ENCODE results near the gene GATC.

GATC gene, protein sequence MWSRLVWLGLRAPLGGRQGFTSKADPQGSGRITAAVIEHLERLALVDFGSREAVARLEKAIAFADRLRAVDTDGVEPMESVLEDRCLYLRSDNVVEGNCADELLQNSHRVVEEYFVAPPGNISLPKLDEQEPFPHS

DNA sequence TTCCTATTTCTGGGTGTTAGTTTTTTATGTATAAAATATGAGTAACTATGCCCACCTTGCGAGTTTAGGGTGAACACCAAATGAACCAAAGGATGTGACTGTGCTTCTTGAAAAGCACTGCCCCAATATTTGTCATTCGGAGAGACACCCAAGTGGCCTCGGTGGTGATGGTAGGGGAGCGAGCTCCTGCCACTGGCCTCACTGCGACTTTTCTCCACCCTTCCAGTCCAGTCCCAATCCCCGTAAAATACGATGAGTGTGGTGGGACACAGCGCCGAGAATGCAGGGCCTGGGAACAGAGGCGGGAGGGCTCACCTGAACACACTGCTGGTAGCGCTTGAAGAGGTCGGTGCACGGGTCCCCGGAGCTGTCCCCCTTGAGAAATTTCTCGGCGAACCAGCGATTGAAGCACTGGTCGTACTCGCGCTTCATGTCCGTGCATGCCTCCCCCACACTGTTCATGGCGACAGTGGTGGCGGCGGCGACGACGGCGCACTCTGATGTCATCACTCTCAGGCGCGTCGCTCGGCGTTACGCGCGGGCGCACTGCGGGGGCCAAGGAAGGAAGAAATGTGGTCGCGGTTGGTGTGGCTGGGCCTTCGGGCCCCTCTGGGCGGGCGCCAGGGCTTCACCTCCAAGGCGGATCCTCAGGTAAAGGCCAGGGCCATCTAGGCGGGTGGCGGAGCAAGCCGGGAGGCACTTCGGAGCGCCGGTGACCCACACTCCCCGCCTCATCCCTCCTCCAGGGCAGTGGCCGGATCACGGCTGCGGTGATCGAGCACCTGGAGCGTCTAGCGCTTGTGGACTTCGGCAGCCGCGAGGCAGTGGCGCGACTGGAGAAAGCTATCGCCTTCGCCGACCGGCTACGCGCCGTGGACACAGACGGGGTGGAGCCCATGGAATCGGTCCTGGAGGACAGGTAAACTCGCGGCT, at the start of gene GATC, which contains the start of gene TRIAP1:
TSS of gene GATC (plus strand) at position 534 of the 933 bp plus-strand sequence. CDS start at position 571, 37 bp downstream.
TSS of gene TRIAP1 (minus strand) at position 474 of the 933 bp plus-strand sequence. CDS start at position 462, 12 bp downstream.
- peaks cover 2% of the 10 kb centered on the region for H3K27me3 Mint-ChIP-seq (ENCODE audit: low read depth)
- H3K4me1 Mint-ChIP-seq (ENCODE audit: low read depth), result peaks cover 19% of the 10 kb centered on the region
- H3K36me3 Mint-ChIP-seq (ENCODE audit: low read depth), result peaks cover 43% of the 10 kb centered on the region
- H3K9me3 Mint-ChIP-seq, result no peaks in the 10 kb centered on the region
- H3K4me3 Mint-ChIP-seq, result peak within 1 kb of the TSS; percentile 96
- DNase-seq (ENCODE audit: low spot score), result peak; percentile 91
- H3K27ac Mint-ChIP-seq, result peak within 1 kb of the TSS; percentile 97

DNA sequence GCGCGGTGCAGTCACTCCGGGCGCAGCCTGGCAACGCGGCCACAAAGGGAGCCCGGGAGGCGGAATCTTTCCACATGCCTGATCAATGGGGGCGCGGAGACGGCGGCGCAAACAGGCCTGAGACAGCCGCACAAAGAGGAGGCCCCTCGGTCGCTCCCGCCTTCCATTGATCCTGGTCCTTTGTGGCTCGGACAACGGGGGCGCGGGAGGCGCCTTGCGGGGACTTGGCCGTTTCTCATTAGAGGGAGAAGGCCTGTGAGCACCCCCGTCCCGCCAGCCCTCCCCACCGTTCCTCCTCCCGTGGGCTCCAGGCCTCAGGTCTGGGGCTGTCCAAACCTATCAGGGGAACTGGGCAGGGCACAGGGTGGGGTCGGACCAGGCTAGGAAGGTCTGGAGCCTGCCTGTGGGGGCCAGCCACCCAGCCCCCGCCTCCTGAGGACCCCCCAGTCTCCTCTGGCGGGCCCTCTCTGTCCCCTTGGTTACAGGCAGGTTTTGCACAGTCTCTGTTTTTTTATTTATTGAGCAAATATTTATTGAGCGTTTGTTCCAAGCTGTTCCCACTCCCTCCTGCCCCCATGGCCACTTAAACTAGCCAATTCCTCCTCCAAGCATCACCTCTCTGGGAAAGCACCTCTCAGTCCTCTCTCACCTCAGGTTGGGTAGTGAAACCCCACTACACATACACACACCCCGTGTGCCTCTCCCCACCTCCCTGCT, 48.3 kb upstream of the GATC start:
- no peak overlapping the region for H3K27ac Mint-ChIP-seq
- no peak for DNase-seq (ENCODE audit: low spot score)
- H3K27me3 Mint-ChIP-seq (ENCODE audit: low read depth), result peaks cover 12% of the 10 kb centered on the region
- no peaks in the 10 kb centered on the region for H3K36me3 Mint-ChIP-seq (ENCODE audit: low read depth)
- no peaks in the 10 kb centered on the region for H3K4me1 Mint-ChIP-seq (ENCODE audit: low read depth)
- no peak overlapping the region for H3K4me3 Mint-ChIP-seq
- no peaks in the 10 kb centered on the region for H3K9me3 Mint-ChIP-seq

DNA sequence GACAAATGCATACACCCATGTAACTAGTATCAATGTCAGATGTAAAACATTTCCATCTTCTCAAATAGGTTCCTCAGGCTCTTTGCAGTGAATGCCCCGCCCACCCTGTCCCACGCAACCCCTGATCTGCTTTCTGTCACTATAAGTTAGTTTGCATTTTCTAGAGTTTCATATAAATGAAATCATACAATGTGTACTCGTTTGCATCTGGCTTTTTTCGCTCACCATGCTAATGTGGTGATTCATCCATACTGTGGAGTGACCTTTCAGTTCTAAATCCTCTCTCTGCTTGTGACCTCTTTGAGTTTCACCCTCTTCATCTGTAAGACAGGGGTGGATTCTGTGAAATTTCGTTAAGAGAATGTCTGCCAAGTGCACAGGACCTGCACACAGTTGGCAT, 46.7 kb upstream of the GATC start:
- no peak overlapping the region for H3K27ac Mint-ChIP-seq
- DNase-seq (ENCODE audit: low spot score), result no peak
- peaks cover 12% of the 10 kb centered on the region for H3K27me3 Mint-ChIP-seq (ENCODE audit: low read depth)
- no peaks in the 10 kb centered on the region for H3K36me3 Mint-ChIP-seq (ENCODE audit: low read depth)
- no peaks in the 10 kb centered on the region for H3K9me3 Mint-ChIP-seq
- peaks cover 2% of the 10 kb centered on the region for H3K4me1 Mint-ChIP-seq (ENCODE audit: low read depth)
- H3K4me3 Mint-ChIP-seq, result no peak overlapping the region

DNA sequence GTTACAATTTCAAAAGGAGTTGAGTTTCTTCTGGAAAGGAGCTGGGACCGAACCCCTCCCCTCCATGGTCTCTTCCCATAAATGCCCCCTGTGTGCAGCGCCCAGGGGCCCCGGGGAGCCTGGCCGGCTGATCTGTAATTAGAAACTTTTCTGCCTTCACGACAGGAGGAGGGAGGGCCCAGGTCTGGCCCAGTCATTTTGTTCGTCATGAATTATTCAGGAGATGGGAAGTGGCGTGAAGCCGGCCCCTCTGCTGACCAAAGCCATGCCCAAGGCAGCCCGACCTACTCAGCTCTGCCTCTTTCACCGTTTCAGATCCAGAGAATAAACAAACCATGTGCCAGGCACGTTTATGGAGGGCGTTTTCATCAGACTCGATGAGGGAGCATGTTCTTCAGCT, 44.0 kb upstream of the GATC start:
- Mint-ChIP-seq H3K27ac (no peak overlapping the region), H3K36me3 (ENCODE audit: low read depth) (no peaks in the 10 kb centered on the region), H3K27me3 (ENCODE audit: low read depth) (peaks cover 4% of the 10 kb centered on the region), H3K9me3 (no peaks in the 10 kb centered on the region), H3K4me1 (ENCODE audit: low read depth) (peaks cover 2% of the 10 kb centered on the region), H3K4me3 (no peak overlapping the region)
- DNase-seq (ENCODE audit: low spot score), result no peak

DNA sequence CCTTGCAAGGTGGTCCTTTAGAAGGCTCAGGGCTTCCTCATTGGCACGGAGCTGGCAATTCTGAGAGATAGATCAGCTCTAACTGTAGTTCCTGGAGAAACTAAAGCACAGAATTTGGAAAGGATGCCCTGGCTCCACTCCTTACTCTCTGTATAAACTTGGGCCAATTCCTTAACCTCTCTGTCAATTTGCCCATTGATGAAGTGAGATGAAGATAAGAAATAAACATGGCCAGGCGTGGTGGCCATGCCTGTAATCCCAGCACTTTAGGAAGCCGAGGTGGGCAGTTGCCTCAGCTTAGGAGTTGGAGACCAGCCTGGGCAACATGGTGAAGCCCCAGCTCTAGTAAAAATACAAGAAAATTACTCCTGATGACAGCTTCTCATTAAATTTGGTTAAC, 42.4 kb upstream of the GATC start:
- peaks cover 2% of the 10 kb centered on the region for H3K4me1 Mint-ChIP-seq (ENCODE audit: low read depth)
- no peaks in the 10 kb centered on the region for H3K9me3 Mint-ChIP-seq
- H3K4me3 Mint-ChIP-seq, result no peak overlapping the region
- H3K27me3 Mint-ChIP-seq (ENCODE audit: low read depth), result no peaks in the 10 kb centered on the region
- no peak for DNase-seq (ENCODE audit: low spot score)
- H3K27ac Mint-ChIP-seq, result no peak overlapping the region
- no peaks in the 10 kb centered on the region for H3K36me3 Mint-ChIP-seq (ENCODE audit: low read depth)

DNA sequence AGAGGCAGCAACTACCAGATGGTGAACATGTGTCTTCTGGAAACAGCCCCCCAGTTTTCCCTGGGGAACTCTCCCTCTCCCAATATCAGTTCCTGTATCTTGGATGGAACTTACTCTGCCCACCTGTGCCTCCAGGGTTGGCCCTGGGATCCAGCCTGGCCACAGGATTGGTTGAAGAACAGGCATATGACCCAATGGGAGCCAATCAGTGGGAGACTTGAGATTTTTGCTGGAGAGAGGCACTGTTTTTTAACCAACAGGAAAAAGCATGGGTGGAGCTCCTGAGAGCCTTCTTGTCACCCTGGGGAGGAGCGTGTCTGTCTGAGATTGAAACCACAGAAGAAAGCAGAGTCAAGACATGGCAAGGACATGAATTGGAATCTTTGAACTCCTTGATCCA, 42.0 kb upstream of the GATC start:
- Mint-ChIP-seq H3K36me3 (ENCODE audit: low read depth) (no peaks in the 10 kb centered on the region), H3K27me3 (ENCODE audit: low read depth) (no peaks in the 10 kb centered on the region)

DNA sequence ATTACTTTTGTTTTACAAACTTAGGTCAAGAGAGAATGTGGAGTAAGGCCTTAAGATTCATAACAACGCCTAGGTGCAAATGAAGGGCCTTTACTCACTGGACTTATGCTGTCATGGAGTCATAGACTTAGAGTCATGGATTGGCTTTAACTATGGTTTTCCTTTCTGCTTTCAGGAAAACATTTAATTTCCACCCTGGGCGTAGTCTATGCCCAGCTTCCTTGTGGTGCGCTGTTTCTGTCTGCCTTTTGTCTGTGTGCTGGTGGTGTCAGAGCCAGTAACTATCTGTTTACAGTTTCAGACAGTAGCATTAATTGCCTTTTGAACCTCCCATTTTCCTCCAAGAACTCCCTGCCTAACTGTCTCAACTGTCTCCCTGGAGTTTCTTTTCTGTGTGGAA, 40.2 kb upstream of the GATC start:
- H3K36me3 Mint-ChIP-seq (ENCODE audit: low read depth), result no peaks in the 10 kb centered on the region
- no peak overlapping the region for H3K27ac Mint-ChIP-seq
- H3K4me1 Mint-ChIP-seq (ENCODE audit: low read depth), result peaks cover 2% of the 10 kb centered on the region
- H3K9me3 Mint-ChIP-seq, result no peaks in the 10 kb centered on the region
- H3K27me3 Mint-ChIP-seq (ENCODE audit: low read depth), result no peaks in the 10 kb centered on the region
- no peak for DNase-seq (ENCODE audit: low spot score)
- H3K4me3 Mint-ChIP-seq, result no peak overlapping the region

More for the DNA sequence above, 42.0 kb upstream of the GATC start:
- Mint-ChIP-seq H3K9me3 (no peaks in the 10 kb centered on the region), H3K4me3 (no peak overlapping the region), H3K4me1 (ENCODE audit: low read depth) (peaks cover 2% of the 10 kb centered on the region), H3K27ac (no peak overlapping the region)
- DNase-seq (ENCODE audit: low spot score), result no peak

DNA sequence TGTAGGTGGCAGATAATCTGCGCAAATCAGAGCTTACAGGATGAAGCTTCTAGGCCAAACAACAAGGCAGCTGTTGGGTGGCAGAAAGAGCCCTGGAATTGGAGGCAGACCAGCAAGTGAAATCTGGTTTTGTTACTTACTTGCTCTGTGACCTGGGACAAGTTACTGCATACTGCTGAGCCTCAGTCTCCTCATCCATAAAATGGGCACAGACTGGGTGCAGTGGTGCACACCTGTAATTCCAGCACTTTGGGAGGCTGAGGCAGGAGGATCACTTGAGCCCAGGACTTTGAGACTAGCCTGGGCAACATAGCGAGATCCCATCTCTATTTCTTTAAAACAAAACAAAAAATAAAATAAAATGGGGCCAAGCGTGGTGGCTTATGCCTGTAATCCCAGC, 39.7 kb upstream of the GATC start:
- no peak for DNase-seq (ENCODE audit: low spot score)
- no peaks in the 10 kb centered on the region for H3K9me3 Mint-ChIP-seq
- H3K27me3 Mint-ChIP-seq (ENCODE audit: low read depth), result no peaks in the 10 kb centered on the region
- H3K36me3 Mint-ChIP-seq (ENCODE audit: low read depth), result no peaks in the 10 kb centered on the region
- H3K4me3 Mint-ChIP-seq, result no peak overlapping the region
- peaks cover 2% of the 10 kb centered on the region for H3K4me1 Mint-ChIP-seq (ENCODE audit: low read depth)
- H3K27ac Mint-ChIP-seq, result no peak overlapping the region

DNA sequence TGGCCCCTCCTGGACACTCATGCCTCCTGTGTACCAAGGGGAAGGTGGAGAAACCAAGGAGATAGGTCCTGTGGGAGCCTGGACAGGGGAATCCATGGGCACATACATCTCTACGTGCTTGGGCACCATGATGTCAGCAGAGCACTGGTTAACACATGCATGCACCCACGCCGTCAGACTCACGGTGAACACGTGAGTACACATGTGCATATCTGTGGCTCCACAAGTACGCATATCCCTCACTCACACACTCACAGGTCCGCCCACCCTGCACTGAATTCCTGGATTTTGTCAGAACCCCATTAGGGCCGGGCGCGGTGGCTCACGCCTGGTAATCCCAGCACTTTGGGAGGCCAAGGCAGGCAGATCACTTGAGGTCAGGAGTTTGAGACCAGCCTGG, 37.5 kb upstream of the GATC start:
- Mint-ChIP-seq H3K4me1 (ENCODE audit: low read depth) (peaks cover 2% of the 10 kb centered on the region), H3K27ac (no peak overlapping the region), H3K27me3 (ENCODE audit: low read depth) (no peaks in the 10 kb centered on the region), H3K9me3 (no peaks in the 10 kb centered on the region), H3K4me3 (no peak overlapping the region), H3K36me3 (ENCODE audit: low read depth) (no peaks in the 10 kb centered on the region)
- DNase-seq (ENCODE audit: low spot score), result no peak

DNA sequence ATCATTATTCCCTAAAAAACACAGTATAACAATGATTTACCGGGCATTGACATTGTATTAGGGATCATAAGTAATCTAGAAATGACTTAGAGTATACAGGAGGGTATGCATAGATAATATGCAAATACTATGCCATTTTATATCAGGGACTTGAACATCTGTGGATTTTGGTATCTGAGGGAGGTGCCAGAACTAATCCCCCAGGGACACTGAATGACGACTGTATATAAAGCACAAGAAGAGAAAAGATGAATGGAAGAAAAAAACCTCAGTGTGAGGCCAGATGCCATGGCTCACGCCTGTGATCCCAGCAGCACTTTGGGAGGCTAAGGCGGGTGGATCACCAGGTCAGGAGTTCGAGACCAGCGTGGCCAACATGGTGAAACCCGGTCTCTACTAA, 33.8 kb upstream of the GATC start:
- no peak overlapping the region for H3K4me3 Mint-ChIP-seq
- no peaks in the 10 kb centered on the region for H3K27me3 Mint-ChIP-seq (ENCODE audit: low read depth)
- H3K9me3 Mint-ChIP-seq, result no peaks in the 10 kb centered on the region
- H3K4me1 Mint-ChIP-seq (ENCODE audit: low read depth), result no peaks in the 10 kb centered on the region
- no peaks in the 10 kb centered on the region for H3K36me3 Mint-ChIP-seq (ENCODE audit: low read depth)
- no peak overlapping the region for H3K27ac Mint-ChIP-seq
- no peak for DNase-seq (ENCODE audit: low spot score)

DNA sequence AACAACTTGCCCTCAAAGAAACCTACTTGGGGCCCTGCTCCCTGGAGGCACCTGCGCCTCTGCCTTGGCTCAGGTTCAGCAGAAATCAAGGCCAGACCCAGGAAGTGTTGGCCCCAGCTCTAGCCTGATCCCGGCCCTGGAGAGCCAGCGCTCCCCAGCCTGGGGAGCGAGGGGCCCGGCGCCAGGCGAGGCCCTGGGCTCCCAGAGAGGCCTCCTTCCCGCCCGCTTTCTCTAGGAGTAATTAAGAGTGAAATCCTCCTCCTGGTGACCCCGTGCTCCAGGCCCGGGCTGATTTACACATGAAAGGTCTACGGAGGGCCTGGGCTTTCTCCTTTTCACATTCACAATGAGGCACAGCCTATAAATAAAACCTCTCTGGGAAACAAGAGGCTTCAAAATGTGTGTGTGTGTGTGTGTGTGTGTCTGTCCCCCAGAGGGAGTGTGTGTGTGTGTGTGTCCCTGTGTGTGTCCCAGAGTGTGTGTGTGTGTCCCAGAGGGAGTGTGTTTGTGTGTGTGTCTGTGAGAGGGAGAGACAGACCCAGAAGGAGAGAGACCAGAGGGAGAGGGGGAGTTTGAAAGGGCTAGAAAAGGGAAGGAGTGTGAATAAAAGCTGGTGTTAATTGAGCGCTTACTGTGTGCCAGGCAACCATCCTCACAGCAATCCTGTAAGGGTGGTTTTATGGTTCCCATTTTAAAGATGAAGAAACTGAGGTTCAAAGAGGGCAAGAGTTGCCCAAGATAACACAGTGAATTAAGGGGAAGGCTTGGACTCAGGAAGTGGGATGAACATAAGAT, 32.1 kb upstream of the GATC start:
- H3K4me3 Mint-ChIP-seq, result no peak overlapping the region
- DNase-seq (ENCODE audit: low spot score), result no peak
- no peak overlapping the region for H3K27ac Mint-ChIP-seq
- H3K36me3 Mint-ChIP-seq (ENCODE audit: low read depth), result no peaks in the 10 kb centered on the region
- no peaks in the 10 kb centered on the region for H3K9me3 Mint-ChIP-seq
- H3K27me3 Mint-ChIP-seq (ENCODE audit: low read depth), result no peaks in the 10 kb centered on the region
- H3K4me1 Mint-ChIP-seq (ENCODE audit: low read depth), result no peaks in the 10 kb centered on the region

DNA sequence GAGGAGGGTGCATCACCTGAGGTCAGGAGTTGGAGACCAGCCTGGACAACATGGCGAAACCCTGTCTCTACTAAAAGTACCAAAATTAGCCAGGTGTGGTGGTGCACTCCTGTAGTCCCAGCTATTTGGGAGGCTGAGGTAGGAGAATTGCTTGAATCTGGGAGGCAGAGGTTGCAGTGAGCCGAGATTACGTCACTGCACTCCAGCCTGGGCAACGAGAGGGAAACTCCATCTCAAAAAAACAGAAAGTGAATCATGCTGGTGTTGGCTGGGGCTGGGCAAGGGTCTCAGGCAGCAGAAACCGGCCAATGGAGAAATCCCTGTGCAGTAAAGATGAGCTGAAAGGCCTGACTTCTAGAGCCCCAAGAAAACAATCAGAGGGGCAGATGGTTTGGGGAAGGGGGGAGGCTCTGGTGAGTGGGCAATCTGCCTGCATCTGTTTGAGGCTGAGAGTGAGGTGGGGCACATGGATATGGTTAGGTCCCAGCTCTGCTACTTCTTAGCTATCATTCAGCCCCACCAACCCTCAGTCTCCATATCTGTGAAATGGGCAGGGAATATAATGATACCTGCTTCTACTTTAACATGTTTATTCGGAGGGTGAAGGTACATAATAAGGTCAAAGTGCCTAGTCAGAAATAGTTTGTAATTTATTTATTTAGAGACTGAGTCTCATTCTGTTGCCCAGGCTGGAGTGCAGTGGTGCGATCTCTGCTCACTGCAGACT, 29.6 kb upstream of the GATC start:
- Mint-ChIP-seq H3K4me3 (no peak overlapping the region), H3K27ac (no peak overlapping the region), H3K27me3 (ENCODE audit: low read depth) (no peaks in the 10 kb centered on the region), H3K36me3 (ENCODE audit: low read depth) (no peaks in the 10 kb centered on the region), H3K9me3 (no peaks in the 10 kb centered on the region), H3K4me1 (ENCODE audit: low read depth) (no peaks in the 10 kb centered on the region)
- no peak for DNase-seq (ENCODE audit: low spot score)

DNA sequence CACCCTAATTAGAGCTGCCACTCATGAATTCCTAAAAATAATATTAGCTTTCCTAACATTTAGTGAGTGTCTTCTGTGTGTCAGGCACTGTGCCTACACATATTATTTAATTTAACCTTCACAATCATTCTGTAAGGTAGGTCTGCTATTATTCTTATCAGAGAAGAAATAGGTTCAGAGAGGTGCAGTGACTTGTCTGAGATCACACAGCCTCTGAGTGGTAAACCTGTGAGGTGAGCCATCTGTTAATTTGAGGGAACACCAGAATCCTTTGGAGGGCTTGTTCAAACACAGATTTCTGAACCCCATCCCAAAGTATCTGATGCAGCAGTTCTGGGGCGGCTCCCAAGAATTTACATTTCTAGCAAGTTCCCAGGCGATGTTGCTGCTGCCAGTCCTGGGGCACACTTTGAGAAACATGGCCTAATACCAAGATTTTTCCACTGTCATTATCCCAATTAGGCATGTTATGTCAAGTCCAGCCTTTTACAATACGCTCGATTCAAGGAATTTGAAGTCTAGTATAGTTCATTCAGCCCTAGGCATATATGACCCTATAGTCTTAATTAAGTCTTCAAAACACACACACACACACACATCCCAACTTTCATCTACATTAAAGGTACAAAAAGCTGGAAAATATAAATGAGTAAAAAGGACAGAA, 28.2 kb upstream of the GATC start:
- H3K4me1 Mint-ChIP-seq (ENCODE audit: low read depth), result no peaks in the 10 kb centered on the region
- H3K36me3 Mint-ChIP-seq (ENCODE audit: low read depth), result no peaks in the 10 kb centered on the region
- H3K27me3 Mint-ChIP-seq (ENCODE audit: low read depth), result no peaks in the 10 kb centered on the region
- no peaks in the 10 kb centered on the region for H3K9me3 Mint-ChIP-seq
- no peak overlapping the region for H3K27ac Mint-ChIP-seq
- DNase-seq (ENCODE audit: low spot score), result no peak
- no peak overlapping the region for H3K4me3 Mint-ChIP-seq
